Adipose tissue (tissue), 3 donors: ENCODE data around the gene SPPL2C. TPM values are rescaled to one million over a fixed set of nuclear protein-coding genes. Genes with fewer than 3 reads are reported as not detected.

ENCODE experiments used
- H3K27ac ChIP-seq: one replicate; pipeline ENCODE4 v1.5.1; 2013; ENCODE audit warnings: low read depth, low read length
- WGBS, 3 donors: extraction: QIAGEN DNeasy Blood & Tissue Kit; methylation state at CpG; one replicate each; pipeline ENCODE4 v1.1.7; 2013; 5-methylcytosine and 5-hydroxymethylcytosine counted together
- polyA plus RNA-seq, 3 donors: library from polyadenylated mRNA; stranded (reverse); fragments of 200-250 nt; gene quantifications; one replicate each; pipeline ENCODE4 v1.2.3, GENCODE V29; 2013
- donor health status: healthy with polysubstance abuse.
- donor health status: Bipolar disorder and iron deficiency.
- donor health status: healthy.

SPPL2C gene
- polyA plus RNA-seq, 3 donors: not detected

DNA sequence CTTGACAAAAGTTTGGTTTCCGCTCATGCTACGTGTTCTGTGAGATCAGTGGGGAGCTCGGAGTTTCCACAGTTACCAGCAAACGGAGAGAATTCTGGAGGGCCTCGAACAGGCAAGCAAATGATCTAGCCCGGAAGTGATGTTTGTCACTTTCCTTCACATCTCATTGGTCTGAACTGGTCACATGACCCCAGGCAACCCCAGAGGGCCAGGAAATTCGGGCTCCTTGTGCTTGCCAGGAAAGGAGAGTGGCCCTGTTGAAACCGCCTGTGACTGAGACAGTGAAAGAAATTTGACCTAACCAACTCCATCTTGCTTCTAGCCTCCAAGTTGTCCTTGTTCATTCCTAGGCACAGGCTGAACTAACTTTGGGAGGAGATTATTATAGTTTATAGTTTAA is 23.0 kb downstream of the SPPL2C start:
- 63 to 66% (median 65%) methylated on average over 8 of the region's 8 CpGs for WGBS, 3 donors
- H3K27ac ChIP-seq: no peak overlapping the region

DNA sequence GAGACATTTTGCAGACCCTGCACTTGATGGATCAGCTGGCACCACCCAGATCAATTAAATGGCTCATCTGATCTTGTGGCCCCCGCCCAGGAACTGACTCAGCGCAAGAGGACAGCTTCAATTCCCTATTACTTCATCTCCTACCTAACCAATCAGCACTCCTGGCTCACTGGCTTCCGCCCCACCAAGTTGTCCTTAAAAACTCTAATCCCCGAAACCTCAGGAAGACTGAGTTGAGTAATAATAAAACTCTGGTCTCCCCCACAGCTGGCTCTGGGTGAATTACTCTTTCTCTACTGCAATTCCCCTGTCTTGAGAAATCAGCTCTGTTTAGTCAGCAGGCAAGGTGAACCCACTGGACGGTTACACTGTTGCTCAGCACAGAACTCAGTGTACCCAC is 23.6 kb downstream of the SPPL2C start:
- H3K27ac ChIP-seq: no peak overlapping the region

DNA sequence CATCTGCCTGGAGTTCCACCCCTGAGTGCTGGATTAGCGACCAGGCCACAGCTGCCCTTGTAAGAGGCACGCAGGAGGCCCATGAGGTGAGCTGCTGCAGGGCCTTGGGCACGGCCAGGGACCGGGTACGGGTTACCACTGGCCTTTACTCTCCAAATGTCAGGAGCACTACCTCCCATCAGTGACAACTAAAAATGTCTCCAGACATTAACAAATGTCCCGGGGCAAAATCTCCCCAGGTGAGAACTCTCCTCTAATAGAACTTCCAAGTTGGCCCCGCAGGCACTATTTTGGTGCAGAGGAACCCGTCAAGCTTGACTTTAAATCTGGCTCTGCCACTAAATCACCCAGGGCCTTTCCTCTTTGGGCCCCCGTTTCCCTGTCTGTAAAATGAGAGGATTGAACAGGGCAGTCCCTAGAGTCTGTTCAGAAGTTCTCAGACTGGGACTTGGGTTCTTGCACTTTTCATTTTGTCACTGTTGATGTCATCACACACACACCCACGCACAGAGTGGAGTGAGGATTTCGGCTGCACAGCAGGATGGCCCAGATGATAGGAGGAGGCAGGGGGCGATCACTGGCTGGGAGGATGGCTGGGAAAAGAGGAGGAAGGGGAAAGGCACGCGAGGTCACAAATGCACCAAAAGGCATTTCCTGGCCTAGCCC is 25.1 kb downstream of the SPPL2C start:
- 59 to 68% (median 64%) methylated on average over 14 of the region's 14 CpGs for WGBS, 3 donors
- no peak overlapping the region for H3K27ac ChIP-seq

More for the DNA sequence above, 23.6 kb downstream of the SPPL2C start:
- 42 to 62% (median 57%) methylated on average over 5 of the region's 5 CpGs for WGBS, 3 donors

DNA sequence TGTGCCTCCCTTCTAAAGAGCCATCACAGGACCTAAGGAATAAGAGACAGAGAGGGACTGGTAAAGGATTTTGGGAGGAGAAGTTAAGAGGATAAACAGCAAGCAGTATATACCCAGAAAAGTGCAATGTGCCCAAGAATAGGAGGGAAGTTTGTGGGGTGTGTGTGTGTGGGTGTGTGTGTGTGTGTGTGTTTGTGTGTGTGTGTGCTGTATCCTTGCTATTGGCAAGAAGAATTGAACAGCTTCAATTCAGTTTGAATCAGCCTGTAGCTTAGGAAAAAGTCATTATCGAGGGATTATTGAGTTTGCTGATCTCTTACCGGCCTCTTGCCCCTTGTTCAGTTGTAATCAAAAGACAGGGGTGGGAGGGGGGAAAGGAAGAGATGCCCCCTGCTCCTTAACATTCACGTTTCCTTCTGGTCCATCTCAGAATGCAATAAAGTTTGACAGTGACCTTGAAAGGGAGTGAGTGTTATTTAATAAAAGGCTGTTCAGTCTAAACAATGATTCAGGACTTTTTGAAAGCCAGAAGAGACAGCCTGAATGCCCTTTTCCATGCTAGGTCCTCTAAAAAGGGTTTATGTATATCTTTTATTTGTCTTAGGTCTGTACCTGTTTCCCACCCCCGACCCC is 25.8 kb downstream of the SPPL2C start:
- WGBS, 3 donors: 27 to 52% (median 51%) methylated on average over 4 of the region's 4 CpGs

DNA sequence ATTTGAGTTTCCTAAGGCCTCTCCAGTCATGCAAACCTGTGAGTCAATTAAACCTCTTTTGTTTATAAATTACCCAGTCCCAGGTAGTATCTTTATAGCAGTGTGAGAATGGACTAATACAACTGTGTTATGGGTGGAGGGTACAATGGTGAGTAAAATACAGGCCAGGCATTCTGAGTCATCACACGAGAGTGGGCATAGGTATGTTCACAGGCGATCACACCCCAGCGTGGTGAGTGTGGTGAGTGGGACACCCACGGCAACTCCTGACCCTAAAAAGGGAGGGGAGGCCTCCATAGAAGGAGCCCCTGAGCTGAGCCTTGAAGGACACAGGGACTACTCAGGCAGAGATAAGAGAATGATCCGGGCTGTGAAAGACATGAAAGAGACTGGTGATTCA is 27.0 kb downstream of the SPPL2C start:
- 75 to 85% (median 81%) methylated on average over 5 of the region's 5 CpGs for WGBS, 3 donors
- H3K27ac ChIP-seq: no peak overlapping the region

More for the DNA sequence above, 25.8 kb downstream of the SPPL2C start:
- no peak overlapping the region for H3K27ac ChIP-seq

DNA sequence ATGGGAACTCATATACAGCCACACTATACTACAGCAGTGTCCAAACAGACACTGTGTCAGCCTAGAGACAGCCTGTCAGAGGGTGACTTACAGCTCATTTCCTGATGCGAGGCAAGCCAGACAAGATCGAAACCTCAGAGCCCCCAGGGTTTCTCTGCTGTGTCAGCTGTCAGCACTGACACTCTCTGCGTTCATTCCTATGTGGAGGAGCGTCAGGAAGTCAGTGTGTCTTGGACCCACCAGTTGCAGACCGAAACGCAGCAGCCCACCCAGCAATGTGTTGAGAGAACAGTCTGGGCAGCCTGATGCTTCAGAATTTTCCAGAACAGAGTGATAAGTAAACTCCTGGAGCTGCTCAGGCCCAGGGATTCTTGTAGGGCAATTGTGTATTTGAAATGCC is 29.0 kb downstream of the SPPL2C start:
- no peak overlapping the region for H3K27ac ChIP-seq
- 9 to 34% (median 13%) methylated on average over 6 of the region's 6 CpGs for WGBS, 3 donors

DNA sequence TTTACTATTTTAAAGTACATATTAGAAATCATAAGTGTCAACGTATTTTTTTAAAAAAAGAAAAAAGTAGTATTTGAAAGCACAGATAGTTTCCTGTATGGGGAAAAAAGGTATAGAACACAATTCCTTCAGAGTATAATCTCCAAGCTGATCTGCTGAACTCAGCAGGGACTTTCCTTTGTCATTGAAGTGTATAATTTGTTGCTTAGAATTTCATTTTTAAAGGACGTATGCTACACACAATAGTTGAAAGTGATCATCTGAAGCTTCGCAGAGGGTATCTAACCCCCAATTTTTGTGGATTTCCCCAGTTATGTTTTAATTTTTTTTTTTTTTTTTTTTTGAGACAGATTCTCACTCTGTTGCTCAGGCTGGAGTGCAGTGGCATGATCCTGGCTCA is 29.5 kb downstream of the SPPL2C start:
- 49 to 58% (median 57%) methylated on average over 3 of the region's 3 CpGs for WGBS, 3 donors
- no peak overlapping the region for H3K27ac ChIP-seq

DNA sequence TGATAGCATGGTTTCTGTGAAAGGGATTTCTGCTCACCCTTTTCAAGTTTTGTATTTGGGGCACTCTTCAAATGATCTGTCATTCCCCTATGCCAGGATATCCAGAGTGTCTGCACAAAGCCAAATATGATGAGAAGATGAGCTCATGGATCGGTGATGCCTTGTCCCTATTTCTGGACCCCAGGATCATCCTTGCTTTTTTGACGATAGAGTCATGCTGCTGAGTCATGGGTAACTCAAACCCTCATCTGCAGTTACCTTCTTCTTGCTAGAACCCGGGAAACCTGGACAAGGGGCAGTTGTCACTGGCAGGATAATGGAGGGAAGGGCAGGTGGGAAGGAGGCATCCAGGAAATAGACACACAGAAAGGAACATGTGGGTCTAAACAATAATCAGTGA is 31.9 kb downstream of the SPPL2C start:
- 65 to 78% (median 77%) methylated on average over 3 of the region's 3 CpGs for WGBS, 3 donors
- H3K27ac ChIP-seq: no peak overlapping the region

DNA sequence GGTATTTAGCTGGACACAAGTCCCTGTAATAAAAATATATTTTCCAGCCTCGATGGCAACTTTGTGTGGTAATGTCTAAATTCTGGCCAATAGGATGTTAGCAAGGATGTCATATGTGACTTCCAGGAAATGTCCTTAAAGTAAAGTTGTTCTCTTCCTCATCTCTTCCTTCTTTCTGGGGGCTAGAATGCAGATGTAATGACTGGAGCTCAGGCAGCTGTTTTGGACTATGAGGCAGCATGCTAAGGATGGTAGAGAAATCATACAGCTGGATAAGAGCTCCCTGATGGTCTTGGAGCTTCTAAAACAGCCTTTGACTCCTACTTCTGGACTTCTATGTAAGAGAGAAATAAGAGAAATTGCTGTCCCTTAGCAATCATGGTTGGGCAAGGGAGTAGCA is 32.8 kb downstream of the SPPL2C start:
- no peak overlapping the region for H3K27ac ChIP-seq
- 50 to 71% (median 67%) methylated on average over 1 of the region's 1 CpG for WGBS, 3 donors

DNA sequence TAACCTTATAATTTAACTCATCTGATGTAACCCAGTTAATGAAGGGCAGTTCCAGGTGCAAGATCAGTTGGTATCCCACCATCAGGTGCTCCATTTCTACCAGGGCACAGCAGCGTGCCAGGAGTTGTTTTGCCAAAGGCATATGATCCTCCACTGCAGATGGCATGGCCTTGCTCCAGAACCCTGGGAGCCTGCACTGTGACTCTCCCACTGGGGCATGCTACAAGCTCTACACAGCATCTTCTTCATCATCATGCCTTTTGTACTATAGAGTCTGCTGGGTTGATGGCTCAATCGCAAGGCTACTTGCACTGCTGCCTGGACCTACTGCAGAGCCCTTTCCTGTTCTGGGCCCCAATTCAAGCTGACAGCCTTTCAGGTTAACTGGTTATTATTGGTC is 38.4 kb downstream of the SPPL2C start:
- no peak overlapping the region for H3K27ac ChIP-seq
- 93 to 100% (median 96%) methylated on average over 2 of the region's 2 CpGs for WGBS, 3 donors

DNA sequence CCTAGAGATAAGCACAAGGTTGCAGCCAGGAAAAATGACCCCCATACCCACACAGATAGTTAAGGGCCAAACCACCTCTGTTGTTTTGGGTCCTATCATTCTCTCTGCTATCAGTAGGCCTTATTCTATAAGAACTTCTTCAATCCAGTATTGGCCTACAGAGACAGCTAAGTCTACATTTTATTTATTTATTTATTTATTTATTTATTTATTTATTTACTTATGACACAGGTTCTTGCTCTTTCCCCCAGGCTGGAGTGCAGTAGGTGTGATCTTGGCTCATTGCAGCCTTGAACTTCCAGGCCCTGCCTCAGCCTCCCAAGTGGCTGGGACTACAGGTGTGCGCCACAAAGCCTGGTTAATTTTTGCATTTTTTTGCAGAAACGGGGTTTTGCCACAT is 42.2 kb downstream of the SPPL2C start:
- no peak overlapping the region for H3K27ac ChIP-seq
- WGBS, 3 donors: 79 to 90% (median 89%) methylated on average over 2 of the region's 2 CpGs

DNA sequence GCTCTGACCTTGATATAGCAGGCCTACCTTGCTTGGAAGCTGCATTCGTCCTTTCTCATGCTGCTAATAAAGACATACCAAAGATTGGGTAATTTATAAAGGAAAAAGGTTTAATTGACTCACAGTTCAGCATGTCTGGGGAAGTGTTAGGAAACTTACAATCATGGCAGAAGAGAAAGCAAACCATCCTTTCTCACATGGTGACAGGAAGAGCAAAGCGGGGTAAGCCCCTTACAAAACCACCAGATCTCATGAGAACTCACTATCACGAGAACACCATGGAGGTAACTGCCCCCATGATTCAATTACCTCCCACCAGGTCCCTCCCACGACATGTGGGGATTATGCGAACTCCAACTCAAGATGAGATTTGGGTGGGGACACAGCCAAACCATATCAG is 43.7 kb downstream of the SPPL2C start:
- 54 to 58% (median 55%) methylated on average over 5 of the region's 5 CpGs for WGBS, 3 donors
- H3K27ac ChIP-seq: no peak overlapping the region

DNA sequence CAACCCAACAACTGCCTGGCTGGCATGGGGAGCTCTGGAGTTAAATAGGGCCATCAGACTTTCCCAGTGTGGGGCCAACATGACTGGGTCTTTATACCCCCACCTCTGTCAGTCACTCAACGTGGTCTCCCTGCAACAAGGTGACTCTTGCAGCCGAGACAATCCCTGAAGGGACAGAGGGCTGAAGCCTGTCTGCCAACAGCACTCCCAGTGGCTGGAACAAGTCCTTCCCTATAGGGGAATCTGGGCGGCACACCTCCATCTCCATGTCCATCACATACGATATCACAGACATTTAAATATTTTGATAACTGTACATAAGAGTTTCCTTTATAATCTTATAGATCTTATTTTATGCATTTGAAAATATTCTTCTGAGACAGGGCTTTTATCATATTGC is 44.9 kb downstream of the SPPL2C start:
- 33 to 41% (median 39%) methylated on average over 4 of the region's 4 CpGs for WGBS, 3 donors

DNA sequence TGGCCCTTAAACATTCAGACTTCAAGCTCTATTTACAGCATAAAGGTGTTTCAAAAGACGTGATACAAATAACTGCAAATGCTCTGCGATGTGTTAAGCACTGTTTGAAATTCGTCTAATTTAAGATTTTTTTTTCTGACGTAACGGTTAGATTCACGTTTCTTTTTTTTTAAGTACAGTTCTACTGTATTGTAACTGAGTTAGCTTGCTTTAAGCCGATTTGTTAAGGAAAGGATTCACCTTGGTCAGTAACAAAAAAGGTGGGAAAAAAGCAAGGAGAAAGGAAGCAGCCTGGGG is 49.0 kb downstream of the SPPL2C start:
- no peak overlapping the region for H3K27ac ChIP-seq
- WGBS, 3 donors: 42 to 49% (median 48%) methylated on average over 7 of the region's 7 CpGs

More for the DNA sequence above, 44.9 kb downstream of the SPPL2C start:
- no peak overlapping the region for H3K27ac ChIP-seq

DNA sequence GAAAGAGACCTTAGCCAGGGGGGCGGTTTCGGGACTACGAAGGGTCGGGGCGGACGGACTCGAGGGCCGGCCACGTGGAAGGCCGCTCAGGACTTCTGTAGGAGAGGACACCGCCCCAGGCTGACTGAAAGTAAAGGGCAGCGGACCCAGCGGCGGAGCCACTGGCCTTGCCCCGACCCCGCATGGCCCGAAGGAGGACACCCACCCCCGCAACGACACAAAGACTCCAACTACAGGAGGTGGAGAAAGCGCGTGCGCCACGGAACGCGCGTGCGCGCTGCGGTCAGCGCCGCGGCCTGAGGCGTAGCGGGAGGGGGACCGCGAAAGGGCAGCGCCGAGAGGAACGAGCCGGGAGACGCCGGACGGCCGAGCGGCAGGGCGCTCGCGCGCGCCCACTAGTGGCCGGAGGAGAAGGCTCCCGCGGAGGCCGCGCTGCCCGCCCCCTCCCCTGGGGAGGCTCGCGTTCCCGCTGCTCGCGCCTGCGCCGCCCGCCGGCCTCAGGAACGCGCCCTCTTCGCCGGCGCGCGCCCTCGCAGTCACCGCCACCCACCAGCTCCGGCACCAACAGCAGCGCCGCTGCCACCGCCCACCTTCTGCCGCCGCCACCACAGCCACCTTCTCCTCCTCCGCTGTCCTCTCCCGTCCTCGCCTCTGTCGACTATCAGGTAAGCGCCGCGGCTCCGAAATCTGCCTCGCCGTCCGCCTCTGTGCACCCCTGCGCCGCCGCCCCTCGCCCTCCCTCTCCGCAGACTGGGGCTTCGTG is 49.5 kb downstream of the SPPL2C start, which contains the start of gene MAPT:
MAPT (plus strand) TSS at position 533 of the 763 bp plus-strand sequence. CDS start 67,784 bp downstream, outside the sequence.
- H3K27ac ChIP-seq: no peak within 1 kb of the TSS
- 1 to 3% (median 1%) methylated on average over 44 to 94 of the region's 97 CpGs for WGBS, 3 donors

DNA sequence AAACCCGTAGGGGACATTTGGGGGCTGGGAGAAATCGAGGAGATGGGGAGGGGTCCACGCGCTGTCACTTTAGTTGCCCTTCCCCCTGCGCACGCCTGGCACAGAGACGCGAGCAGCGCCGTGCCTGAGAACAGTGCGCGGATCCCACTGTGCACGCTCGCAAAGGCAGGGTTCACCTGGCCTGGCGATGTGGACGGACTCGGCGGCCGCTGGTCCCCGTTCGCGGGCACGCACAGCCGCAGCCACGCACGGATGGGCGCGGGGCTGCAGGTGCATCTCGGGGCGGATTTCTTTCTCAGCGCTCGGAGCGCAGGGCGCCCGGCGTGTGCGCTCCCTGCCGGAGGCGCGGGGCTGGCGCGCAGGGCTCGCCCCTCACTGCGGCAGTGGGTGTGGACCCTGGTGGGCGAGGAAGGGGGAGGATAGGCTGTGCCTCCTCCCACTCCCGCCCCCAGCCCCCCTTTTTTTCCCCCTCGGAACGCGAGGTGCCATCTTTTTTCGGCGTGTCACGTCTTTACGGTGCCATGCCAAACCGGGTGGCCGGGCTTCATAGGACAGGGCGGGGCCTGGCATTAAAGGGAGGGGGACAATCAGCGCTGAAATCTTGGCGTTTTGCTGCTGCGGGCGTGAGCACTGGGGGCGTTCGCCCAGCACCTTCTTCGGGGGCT is 50.8 kb downstream of the SPPL2C start:
- no peak overlapping the region for H3K27ac ChIP-seq
- 0 to 1% (median 1%) methylated on average over 55 to 63 of the region's 63 CpGs for WGBS, 3 donors

DNA sequence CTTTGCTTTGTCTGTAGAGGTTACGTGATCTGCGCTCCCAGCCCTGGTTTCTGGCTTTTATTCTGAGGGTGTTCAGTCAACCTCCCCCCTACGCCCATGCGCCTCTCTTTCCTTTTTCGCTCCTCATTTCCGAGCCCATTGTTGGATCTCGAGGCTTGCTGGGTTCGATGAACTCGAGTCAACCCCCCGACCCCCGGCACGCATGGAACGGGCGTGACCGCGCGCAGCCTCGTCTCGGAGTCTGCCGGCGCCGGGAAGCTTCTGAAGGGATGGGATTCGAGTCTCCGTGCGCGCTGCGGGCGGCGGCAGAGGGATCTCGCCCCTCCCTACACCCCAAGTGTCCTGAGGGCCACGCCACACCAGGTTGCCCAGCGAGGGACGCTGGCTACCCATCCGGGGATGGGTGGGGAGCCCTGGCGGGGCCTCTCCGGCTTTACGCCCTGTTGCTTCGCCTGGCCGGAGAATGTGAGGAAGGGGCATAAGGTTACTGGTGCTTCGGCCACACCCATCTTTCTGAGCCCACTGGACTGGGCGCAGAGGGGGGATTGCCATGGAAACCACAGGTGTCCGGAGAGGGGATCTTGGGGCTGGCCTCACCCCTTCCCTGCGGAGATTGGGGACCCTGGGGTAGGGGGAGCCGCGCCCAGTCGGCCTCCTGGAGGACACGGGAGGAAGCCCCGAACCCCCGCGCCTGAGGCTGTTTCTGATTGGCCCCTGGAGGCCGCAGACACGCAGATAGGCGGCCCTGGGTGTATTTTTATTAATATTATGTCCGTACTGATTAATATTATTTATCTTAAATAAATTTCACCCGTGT is 51.5 kb downstream of the SPPL2C start:
- H3K27ac ChIP-seq: no peak overlapping the region
- 5 to 7% (median 5%) methylated on average over 55 of the region's 55 CpGs for WGBS, 3 donors
